GM12872 (cell line): ENCODE measurements around the gene CLIC1.

Experiments used
- CTCF ChIP-seq: IDR thresholded peaks from 3 replicates; pipeline ENCODE4 v1.5.1; 2011; ENCODE audit warnings: low read depth, mild to moderate bottlenecking, low read length, moderate library complexity; ENCODE audit not compliant: insufficient read depth

Gene CLIC1

GRCh38 chr6:31741815-31742214, 5.5 kb upstream of the CLIC1 start:
- TF ChIP-seq CTCF = no peak

- TF ChIP-seq CTCF = no peak
These were observed 4.3 kb upstream of the CLIC1 start for GRCh38 chr6:31740397-31741223.

- no peak for TF ChIP-seq CTCF
These were observed 3.5 kb upstream of the CLIC1 start, which contains the start of gene MSH5 for GRCh38 chr6:31739639-31740396. TSS of gene MSH5 (plus strand) at chr6:31740005. CDS start at chr6:31740467, 462 bp downstream.

- TF ChIP-seq CTCF = peak; percentile 52; the same call in 2 of the 3 replicates
These were observed 2.0 kb upstream of the CLIC1 start for GRCh38 chr6:31737991-31738979.

- TF ChIP-seq CTCF = no peak
These were observed 1.1 kb upstream of the CLIC1 start for GRCh38 chr6:31737315-31737990.

GRCh38 chr6:31736768-31737314, 511 bp upstream of the CLIC1 start:
- no peak for TF ChIP-seq CTCF
